ENCODE data around the gene SERPINE1.
"Not testable (repeated sequence)": the region's sequence is repeated elsewhere in the genome, so short reads cannot be mapped to it uniquely, and the experiment has no call there.

Gene SERPINE1

DNA sequence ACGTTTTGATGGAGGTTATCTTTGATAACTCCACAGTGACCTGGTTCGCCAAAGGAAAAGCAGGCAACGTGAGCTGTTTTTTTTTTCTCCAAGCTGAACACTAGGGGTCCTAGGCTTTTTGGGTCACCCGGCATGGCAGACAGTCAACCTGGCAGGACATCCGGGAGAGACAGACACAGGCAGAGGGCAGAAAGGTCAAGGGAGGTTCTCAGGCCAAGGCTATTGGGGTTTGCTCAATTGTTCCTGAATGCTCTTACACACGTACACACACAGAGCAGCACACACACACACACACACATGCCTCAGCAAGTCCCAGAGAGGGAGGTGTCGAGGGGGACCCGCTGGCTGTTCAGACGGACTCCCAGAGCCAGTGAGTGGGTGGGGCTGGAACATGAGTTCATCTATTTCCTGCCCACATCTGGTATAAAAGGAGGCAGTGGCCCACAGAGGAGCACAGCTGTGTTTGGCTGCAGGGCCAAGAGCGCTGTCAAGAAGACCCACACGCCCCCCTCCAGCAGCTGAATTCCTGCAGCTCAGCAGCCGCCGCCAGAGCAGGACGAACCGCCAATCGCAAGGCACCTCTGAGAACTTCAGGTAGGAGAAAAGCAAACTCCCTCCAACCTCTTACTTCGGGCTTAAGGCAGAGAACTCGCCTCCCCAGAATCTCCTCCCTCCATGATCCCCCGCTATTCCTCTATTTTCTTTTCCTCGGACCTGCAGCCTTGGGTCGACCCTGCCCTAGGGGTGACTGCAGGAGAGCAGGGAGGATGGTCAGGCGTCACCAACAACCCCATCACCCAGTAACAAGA lies at the start of gene SERPINE1:
Gene SERPINE1 (plus strand): TSS at position 454 of the 809 bp plus-strand sequence. CDS start 1,290 bp downstream, outside the sequence.
- peak; percentile 15 to 18 for DNase-seq

DNA sequence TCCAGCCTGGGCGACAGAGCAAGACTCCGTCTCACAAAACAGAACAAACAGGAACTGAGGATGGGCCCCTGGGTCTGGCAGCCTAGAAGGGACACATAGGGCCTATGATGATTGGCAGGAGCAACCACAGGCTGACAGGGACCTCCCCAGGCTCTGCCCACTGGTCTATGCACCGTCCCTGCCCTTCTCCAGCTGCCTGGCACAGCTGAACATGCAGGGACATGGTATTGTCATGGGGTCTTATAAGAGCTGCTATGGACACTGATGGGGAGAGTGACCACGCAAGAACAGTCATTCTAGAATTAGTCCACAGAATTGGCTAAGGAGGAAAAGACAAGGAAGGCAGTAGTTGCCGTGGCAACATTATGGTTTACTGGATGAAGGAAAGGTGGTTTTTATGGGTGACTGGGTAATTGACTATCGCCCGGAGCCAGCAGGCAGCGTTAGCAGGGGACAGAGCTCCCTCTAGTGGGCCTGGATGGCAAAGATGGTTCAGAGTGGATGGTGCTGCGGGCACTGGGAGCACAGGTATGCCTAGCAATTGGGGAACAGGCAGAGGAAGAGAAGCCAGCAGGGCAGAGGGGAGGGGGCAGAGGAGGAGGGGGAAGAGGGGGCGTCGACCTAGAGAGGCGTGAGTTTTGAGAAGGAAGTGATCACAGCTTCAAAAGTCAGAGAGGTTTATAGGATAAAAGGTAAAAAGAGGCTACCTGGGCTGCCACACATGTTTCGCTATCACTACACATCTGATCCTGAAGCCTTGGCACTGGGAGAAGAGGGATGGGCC lies 49.4 kb upstream of the SERPINE1 start:
- peak; percentile 58 to 65 for DNase-seq

DNA sequence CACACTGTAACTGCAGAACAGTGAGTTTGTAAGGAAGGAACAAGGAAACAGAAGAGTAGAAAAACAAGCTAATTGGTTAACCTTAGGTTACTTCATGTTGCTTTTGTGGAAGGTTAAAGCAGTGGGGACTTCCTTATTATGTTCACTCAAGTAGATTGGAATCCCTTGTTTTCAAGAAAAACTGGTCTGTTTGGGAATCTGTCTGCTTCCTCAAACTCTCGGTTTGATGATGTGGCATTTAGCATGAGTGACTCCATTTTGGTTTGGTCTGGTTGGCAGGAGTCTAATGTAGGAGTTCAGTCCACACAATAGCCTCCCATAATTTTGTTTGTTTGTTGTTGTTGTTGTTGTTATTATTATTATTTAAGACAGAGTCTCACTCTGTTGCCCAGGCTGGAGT lies 45.5 kb upstream of the SERPINE1 start:
- peak in 1 of 2 experiments; percentile 5 for DNase-seq

DNA sequence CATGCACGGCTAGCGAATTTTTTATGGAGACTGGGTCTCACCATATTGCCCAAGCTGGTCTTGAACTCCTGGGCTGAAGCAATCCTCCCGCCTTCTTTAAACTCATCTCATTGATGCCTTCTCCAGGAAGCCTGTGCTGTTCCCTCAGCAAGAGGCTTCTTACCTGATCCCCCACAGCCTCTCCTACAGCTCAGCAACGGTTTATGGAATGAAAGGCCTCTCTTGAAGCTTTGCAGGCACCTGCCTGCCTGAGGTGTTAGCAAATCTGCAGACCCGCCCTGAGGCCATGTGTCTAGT lies 42.1 kb upstream of the SERPINE1 start:
- DNase-seq: no peak

DNA sequence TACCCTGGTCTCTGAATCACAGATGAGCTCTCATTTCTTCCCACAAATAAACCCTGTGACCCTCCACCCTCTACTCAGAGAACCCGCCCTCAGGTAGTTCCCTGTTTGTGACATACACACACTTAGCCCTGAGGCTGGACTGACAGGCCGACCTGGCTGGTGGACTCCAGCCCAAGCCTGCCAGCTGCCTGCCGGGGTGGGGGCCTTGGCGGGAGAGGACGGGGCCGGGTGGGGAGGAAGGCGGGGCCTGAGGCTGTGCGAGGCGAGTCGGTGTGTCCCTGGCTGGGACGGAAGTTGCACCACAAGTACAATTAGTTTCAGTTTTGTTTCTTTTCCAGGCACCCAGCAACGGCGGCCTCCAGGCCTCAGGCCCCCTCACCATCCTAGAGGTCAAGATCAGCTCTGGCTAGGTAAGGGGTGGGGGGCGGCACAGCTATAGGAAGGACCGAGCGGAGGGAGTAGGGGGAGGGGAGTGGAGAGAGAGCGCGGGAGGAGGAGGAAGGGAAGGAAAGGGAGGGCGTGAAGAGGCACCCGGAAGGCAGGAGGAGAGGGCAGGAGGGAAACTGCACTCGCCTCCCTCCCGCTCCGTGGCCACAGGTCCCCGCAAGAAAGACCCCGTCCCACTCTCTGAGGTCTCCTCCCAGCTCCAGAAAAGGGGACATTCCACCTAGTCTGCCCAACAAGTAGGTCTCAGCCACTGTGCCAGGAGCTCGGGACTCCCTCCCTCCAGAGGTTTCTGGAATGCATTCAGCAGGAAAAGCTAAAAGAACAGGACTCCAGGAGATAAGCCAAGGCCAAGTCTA lies 41.5 kb upstream of the SERPINE1 start, which contains the start of gene TRIM56:
Gene TRIM56 (plus strand): TSS at position 320 of the 803 bp plus-strand sequence. CDS start 1,832 bp downstream, outside the sequence.
- DNase-seq: peak; percentile 77 to 83

DNA sequence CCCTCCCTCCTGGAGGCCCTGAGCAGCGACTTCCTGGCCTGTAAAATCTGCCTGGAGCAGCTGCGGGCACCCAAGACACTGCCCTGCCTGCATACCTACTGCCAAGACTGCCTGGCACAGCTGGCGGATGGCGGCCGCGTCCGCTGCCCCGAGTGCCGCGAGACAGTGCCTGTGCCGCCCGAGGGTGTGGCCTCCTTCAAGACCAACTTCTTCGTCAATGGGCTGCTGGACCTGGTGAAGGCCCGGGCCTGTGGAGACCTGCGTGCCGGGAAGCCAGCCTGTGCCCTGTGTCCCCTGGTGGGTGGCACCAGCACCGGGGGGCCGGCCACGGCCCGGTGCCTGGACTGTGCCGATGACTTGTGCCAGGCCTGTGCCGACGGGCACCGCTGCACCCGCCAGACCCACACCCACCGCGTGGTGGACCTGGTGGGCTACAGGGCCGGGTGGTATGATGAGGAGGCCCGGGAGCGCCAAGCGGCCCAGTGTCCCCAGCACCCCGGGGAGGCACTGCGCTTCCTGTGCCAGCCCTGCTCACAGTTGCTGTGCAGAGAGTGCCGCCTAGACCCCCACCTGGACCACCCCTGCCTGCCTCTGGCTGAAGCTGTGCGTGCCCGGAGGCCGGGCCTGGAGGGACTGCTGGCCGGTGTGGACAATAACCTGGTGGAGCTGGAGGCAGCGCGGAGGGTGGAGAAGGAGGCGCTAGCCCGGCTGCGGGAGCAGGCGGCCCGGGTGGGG lies 39.4 kb upstream of the SERPINE1 start:
- no peak for DNase-seq

DNA sequence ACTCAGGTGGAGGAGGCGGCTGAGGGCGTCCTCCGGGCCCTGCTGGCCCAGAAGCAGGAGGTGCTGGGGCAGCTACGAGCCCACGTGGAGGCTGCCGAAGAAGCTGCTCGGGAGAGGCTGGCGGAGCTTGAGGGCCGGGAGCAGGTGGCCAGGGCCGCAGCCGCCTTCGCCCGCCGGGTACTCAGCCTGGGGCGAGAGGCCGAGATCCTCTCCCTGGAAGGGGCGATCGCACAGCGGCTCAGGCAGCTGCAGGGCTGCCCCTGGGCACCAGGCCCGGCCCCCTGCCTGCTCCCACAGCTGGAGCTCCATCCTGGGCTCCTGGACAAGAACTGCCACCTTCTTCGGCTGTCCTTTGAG lies 38.9 kb upstream of the SERPINE1 start:
- no peak for DNase-seq

DNA sequence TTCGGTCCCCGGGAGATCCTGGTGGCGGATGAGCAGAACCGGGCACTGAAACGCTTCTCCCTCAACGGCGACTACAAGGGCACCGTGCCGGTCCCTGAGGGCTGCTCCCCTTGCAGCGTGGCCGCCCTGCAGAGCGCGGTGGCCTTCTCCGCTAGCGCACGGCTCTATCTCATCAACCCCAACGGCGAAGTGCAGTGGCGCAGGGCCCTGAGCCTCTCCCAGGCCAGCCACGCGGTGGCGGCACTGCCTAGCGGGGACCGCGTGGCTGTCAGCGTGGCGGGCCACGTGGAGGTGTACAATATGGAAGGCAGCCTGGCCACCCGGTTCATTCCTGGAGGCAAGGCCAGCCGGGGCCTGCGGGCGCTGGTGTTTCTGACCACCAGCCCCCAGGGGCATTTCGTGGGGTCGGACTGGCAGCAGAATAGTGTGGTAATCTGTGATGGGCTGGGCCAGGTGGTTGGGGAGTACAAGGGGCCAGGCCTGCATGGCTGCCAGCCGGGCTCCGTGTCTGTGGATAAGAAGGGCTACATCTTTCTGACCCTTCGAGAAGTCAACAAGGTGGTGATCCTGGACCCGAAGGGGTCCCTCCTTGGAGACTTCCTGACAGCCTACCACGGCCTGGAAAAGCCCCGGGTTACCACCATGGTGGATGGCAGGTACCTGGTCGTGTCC lies 37.9 kb upstream of the SERPINE1 start:
- DNase-seq: no peak

DNA sequence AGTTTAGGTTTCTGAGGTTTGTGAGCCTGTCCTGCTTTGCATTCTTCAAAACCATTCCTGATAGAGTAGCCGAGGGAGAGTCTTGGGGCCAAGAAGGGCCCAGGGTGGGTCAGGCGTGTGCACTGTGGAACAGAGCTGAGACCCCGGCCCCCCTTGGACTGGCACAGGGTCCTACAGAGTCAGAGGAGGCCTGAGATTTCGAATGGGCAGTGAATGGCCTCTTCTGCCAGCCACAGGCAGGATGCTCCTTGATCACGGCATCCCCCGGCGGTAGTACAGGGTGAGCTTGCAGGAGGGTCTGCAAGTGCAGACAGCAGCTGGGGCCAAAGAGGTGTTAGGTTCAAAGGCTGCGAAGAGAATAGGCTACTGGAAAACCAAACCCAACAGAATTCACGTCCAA lies 37.0 kb upstream of the SERPINE1 start:
- no peak for DNase-seq

DNA sequence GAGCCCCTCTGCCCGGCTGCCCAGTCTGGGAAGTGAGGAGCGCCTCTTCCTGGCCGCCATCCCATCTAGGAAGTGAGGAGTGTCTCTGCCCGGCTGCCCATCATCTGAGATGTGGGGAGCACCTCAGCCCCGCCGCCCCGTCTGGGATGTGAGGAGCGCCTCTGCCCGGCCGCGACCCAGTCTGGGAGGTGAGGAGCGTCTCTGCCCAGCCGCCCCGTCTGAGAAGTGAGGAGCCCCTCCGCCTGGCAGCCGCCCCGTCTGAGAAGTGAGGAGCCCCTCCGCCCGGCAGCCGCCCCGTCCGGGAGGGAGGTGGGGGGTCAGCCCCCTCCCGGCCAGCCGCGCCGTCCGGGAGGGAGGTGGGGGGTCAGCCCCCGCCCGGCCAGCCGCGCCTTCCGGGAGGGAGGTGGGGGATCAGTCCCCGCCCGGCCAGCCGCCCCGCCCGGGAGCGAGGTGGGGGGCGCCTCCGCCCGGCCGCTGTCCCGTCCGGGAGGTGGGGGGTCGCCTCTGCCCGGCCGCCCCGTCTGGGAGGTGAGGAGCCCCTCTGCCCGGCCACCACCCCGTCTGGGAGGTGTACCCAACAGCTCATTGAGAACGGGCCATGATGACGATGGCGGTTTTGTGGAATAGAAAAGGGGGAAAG lies 34.5 kb upstream of the SERPINE1 start:
- DNase-seq: not testable (repeated sequence)

DNA sequence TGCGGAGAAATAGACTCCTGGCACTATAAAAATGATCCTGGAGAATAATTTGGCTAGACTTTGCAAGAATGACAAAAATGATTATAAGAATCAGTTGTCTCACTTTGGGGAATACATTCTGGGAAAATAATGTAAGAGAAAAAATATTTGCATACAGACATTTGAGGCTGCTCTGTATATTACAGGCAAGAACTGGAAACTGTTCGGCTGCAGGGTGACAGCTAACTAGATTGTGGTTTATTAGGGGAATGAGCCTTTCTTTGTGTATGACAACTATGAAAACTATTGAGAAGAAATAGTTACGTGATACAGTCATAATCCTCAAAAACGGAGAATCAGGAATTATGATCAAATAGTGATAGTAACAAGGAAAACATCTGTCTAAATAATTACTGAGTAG lies 33.0 kb upstream of the SERPINE1 start:
- DNase-seq: no peak

DNA sequence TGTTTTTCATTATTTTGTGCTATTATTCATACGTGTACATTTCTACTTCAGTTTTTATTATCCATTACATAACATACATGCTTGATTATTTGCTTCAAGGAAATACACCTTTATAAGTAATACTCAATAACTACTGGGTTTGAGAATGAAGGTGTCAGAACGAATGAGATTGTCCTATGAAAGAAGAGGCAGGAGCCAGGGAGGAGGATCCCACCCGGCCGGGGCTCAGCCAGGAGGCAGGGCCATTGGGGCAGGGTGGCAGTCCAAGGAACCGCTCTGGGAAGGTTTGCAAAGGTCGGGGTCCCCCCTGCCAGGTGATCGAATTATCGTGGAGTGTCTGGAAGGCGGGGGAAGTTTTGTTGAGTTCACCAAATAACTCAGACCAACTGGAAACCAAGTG lies 32.5 kb upstream of the SERPINE1 start:
- DNase-seq: no peak

DNA sequence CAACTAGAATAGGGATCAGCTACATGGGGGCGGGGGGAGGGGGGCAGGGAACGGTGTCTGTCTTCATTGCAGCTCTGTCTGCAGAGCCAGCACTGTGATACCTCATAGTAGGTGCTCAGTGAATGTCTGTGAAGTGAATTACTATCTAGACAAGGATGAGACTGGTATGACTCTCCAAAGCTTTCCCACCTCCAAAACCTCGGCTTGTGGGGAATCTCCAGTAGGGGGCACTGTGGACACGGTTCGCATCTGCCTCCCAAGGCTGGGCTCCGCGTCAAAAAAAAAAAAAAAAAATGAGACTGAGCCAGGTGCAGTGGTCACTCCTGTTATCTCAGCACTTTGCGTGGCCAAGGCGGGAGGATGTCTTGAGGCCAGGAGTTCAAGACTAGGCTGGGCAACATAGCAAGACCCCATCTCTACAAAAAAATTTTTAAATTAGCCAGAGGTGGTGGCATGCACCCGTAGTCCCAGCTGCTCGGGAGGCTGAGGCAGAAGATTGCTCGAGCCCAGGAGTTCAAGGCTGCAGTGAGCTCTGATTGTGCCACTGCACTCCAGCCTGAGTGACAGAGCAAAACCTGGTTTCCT lies 32.0 kb upstream of the SERPINE1 start:
- DNase-seq: peak; percentile 16 to 43

DNA sequence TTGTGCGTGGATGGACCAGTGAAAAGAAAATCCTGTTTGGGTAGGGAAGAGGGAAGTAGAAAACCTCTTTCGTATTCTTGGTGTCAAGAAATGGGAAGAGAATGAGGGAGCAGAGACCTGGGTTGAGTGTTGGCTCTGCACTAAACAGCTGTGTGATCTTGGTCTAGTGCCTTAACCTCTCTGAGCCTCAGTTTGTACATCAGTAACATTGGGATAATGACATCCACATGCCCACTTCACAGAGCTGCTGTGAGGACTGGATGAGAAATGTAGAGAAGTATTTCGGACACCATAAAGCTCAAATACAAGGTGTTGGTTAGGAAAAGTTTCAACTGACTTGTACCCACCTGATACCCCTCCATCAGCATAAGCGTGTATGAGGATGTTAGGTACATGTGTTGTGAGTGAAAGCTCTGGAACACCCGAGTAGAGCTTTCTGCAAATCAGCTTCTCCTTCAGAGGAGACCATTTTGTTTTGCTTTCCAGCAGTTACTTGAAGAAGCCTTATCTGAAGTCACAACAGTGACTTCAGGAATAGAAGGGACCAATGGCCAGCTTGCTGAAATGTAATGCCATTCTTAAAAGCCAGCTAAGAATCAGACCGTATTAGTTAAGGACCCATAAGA lies 30.5 kb upstream of the SERPINE1 start:
- DNase-seq: no peak

DNA sequence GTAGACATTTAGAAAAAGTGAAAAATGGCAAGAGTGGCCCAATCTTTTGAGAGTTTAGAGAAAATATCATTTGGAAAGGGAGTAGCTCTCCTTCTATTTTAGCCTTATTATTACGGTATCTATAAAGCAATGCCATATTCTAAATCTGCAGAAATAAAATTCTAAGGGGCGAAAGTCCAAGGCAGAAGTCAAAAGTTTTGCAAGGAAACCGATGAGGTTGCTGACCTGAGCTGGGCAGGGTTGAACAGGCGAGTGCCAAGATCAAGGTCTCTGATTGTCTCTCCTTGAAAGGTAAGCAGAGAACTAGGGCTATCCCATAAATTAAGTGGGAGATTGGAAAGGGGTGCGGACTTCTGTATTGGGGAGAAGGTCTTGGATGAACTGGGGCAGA lies 30.0 kb upstream of the SERPINE1 start:
- no peak for DNase-seq

DNA sequence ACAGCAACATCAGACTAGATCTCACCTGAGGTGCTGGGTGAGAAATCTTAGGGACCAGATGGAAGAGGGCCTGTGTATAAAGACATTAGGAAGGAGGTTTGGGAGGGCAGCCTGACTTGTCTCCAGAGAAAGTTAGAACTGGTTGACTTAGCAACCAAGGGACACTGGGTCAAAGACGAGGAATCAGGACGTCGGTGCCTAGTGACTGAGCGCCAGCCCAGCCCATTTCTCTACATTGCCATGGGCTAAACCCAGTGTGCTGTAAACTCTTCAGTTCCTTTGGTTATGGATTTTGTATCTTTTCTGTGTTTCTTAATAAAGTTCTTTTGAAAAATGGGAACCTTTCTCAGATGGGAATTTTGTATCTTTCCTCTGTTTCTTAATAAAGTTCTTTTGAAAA lies 29.3 kb upstream of the SERPINE1 start:
- DNase-seq: no peak

DNA sequence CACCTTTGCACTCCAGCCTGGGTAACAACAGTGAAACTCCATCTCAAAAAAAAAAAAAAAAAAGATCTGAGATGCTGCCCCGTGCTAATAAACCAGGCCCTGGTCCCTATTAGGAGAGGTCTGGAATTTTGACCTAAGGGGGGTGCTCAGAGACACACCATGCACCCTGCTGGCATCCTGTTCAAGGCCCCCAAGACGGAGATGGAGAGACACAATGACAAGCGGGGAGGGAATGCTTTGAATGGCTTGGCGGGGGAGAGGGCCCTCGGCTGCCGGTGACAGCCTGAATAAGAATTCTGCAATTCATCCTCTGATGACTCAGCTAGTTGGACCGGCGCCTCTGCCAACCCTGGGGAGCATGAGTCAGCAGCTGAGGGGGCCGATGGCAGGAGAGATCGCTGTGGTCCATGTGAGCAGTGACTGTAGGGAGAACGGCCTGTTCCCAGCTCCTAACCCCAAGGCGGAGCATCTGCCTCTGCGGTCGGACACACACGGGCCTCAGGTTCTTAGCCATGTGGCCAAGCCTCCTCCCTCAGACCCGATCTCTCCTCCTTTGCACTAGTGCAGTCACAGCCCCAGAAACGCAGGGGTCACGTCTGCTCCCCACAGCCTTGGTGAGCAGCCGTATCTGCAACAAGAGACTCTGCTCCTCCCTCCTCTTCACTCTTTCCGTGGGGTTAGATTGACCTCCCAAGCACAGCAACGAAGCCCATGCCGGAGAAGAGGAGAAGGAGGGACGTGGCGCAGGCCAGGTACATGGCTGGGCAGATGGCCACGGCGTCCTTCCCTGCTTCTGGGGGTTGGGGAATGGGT lies 26.7 kb upstream of the SERPINE1 start:
- DNase-seq: peak; percentile 82 to 87

DNA sequence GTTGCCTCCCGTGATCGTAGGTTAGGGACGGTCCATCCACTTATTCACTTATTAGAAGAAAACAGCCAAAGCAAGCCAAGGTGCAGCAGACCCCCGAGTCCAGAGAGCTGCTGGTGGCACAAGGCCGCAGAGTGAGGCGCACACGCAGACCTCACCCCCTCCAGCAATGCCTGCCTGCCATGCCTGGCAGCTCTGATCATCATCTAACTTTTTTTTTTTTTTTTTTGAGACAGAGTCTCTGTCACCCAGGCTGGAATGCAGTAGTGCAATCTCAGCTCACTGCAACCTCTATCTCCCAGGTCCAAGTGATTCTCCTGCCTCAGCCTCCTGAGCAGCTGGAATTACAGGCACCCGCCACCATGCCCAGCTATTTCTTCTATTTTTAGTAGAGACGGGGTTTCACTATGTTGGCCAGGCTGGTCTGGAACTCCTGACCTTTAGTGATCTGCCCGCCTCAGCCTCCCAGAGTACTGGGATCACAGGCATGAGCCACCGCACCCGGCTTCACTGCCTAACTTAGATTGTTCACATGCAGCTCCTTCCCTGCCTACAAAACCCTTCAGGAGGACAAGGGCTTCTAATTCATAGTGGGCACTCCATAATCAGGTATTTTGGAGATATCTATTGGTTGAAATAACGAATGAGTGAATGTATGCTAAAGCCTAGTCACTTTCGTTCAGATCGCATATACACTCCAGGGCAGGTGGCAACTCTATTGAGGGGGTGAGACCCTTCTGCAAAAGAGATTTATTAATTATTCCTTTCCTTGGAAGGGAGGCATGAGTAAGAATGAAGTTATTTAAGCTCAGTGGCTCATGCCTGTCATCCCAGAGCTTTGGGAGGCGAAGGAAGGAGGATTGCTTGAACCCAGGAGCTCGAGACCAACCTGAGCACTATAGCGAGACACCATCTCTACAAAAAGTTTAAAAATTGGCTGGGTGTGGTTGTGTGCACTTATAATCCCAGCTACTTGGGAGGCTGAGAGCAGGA lies 25.8 kb upstream of the SERPINE1 start:
- no peak for DNase-seq

DNA sequence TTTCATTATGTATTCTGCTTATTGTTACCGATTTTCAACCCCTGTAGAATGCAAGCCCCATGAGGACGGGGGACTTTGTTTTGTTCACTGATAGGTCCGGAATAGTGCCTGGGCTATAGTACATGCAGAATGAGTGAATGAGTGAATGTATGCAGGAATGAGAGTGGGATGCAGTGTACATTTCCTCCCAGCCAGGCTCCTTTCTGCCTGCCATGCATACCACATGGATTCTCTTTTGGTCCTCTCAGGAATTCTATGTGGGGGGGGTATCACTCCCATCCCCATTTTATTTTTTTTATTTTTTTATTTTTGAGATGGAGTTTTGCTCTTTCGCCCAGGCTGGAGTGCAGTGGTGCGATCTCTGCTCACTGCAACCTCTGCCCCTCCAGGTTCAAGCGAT lies 24.9 kb upstream of the SERPINE1 start:
- no peak for DNase-seq
